HG03066 (cell line): Measurements from ENCODE around the gene EYA2.

Experiments used
- ATAC-seq: cut with Tn5 transposase; IDR thresholded peaks from one replicate; pipeline ENCODE4 v1.9.1; 2021; ENCODE audit warnings: low read depth; ENCODE audit not compliant: unreplicated experiment

EYA2 gene

DNA sequence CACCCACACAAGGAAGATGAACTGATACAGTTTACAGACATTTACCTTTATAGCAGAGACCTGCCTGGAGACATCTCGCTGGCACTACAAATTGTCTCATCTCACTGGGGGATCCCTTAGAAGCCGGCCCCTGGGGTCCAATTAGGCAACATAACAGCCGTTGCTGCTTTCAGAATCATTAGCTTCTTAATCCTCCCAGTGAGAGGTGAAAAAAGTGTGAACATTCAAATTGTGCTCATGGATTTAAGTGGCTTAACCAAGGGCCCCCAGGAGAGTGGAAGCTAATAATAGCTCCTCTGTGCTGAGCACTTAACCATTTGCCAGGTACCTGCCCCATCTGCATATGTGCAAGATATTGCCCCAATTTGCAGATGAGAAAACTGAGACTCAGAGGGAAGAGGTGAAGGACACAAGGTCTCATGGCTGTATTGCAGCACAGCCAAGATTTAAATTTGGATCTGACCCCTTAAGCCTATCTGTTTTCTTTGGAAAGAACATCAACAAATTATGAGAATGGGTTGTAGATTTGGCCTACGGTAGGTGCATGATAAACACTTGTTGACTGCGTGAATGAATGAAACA, 101.0 kb downstream of the EYA2 start:
- no peak for ATAC-seq

DNA sequence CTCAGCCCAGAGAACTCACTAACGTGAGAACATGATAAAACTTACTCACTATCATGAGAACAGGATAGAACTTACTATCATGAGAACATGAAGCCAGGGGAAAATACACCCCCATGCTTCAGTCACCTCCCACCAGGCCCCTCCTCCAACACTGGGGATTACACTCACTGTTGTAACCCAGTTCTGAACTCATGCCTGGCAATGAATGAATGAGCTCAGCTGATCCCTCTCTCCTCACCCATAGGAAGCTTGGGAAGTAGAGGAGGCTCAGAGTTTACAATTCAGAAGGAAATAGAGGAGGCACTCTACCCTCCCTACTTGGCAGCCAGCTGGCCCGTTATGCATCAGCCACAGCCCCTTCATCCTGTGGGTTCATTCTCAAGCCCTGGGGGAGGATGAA, 102.5 kb downstream of the EYA2 start:
- ATAC-seq: no peak

DNA sequence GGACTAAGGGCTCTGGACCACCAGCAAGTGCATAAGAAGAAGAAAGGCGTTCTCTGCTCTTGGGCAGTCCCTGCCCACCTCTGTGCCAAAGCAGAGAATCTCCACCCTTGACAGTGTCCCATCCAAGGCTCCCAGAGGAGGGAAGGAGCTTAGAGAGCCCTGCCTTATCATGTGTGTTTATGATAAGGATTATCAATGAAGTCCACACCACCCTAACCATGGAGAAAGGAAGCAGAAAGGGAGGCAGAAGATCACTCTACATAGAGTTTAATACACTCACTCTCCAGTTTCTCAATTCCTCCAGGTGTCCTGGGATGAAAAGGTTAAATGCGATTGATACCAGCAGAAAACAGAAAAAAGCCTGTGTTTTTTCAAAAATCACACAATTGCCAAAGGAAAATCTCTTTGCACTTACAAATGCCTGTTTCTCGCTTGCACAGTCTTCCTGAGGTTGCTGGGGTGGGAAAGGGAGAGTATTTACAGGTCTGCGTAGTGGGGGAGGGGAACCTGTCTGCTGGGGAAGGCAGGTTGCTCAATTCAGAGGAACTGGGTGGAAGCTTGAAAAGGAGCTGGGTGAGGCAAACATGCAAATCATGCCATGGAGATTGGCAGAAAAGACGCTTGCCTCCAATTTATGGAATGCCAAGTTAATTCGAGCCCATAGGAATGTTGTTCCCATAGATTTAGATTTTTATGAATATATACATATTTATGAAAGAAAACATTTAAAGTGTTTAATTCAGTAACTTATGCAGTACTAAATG, 104.0 kb downstream of the EYA2 start:
- no peak for ATAC-seq

DNA sequence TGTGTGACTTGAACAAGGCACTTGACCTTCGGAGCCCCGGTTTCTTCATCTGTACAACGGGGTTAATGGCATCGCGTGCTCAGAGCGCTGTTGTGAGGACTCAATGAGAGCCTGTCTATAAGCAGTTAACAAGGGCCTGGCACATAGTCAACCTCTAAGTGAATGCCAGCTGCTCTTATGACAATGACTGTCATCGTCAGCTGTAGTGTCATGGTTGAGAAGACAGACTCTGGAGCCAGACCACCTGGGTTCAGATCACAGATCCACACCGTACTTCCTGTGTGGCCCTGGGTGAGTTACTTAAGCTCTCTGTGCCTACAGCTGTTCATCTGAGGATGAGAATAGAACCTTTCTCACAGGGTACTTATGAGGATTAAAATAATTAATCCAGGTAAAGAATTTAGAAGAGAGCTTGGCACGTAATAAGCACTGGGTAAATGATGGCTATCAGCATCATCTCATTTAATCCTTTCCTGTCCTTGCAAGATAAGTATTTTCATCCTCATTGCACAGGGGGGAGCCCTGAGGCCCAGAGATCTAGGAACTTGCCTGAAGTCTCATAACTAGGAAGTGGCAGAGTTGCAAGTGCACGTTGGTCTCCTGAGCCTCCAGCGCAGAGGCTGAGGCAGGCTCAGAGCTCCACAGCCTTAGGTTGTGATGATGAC, 105.3 kb downstream of the EYA2 start:
- no peak for ATAC-seq

DNA sequence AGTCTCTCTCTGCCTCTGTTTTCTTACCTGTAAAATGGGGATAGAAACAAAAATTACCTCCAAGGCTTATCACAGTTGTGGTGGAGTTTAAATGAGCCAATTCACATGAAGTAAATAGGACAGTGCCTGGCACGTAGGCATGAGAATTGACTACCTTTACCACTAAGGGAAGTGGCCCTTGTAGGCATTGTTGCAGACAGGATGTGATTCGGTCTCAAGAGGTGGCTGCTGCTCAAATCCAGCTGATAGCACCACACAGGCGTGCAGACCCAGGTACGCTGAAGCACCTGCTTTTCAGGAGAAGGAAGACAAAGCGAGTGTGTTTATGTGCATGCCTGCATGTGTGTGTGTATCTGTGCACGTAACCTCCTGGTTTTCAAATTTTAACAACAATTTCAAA, 108.6 kb downstream of the EYA2 start:
- no peak for ATAC-seq

DNA sequence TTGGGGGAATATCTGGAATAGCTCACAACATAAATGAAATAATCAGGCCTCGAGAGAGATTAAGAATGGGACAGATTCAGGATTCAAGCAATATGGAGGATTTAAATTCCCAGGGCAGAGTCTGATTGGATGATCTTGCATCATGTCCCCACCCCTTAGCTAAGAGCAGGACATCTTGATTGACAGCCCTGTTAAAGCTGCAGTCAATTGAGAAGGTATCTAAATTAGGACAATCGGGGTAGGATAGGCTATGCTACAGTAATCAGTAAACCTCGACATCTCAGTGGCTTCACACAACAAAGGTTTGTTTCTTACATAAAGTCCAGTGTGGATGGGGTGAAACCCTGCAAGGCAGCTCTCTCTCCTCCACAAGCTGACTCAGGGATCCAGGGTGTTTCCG, 109.5 kb downstream of the EYA2 start:
- no peak for ATAC-seq

DNA sequence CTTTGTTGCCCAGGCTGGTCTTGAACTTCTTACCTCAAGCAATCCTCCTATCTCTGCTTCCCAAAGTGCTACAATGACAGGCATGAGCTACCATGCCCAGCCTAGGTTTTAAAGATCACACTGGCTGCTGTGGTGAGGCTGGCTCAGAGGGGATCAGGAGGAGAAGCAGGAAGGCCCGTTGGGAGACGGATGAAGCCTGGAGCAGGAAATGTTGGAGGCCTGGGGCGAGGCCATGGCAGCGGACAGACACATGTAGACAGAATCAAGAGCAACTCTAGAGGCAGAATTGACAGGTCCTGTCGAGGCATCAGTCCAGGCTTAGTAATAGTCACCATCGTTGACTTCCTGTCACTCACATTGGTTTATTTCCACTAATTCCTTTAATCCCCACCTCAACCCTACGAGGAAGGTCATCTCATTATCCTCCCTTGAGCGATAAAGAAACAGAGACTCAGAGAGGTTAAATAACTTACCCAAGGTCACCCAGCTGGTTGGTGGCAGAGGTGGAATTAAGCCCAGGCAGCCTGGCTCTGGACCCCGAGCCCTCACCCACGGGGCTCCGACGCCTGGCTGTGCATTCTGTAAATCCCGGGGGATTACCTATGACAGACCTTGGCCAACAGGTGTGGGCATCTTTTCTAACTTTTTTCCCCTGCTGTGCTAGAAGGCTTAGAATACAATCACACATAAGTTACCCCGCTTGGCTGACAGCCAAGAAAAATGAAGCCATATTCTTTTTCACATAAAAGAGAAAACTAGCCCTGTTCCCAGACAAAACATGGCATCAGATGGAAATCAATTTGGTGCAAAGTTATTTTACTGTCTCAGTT, 113.4 kb downstream of the EYA2 start:
- ATAC-seq: no peak

DNA sequence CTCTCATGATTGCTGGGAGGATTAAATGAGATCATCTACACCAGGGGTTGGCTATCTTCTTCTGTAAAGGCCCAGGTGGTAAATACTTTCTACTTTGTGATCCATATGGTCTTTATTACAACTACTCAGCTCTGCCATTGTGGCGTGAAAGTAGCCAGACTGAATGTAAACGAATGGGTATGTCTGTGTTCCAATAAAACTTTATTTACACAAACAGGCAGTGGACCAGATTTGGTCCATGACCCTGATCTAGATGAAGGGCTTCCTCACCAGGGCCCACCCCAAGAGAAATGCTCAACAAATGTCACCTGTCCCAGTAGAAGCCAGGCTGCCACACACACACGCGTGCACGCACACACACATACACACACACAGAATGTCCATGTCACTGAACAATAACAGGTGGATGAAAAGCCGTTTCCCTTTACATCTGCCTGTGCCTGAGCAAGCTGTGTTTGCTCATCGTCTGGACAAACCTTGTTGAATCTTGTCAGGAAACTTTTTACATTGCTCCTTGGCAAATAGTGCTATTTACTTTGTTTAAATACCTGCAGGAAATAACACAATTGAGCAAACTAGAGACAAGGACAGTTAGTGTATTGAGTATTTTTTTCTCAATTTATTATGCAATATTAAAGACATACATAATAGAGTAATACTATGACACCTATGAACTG, 114.3 kb downstream of the EYA2 start:
- ATAC-seq: no peak

DNA sequence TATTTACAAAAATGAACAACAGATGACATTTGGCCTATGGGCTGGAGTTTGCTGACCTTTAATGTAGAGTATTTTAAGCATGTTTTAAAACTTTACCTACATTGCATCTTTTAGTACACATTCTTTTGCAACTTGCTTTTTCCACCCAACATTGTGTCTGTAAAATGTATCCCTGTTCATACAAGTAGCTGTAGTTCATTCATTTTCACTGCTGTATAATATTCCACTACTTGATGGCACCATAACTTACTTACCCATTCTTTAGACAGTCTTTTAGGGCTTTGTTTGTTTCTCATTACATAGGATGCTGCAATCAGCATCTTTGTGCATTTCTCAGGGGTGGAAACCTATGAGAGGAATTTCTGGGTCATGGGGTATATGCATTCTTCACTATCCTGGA, 115.1 kb downstream of the EYA2 start:
- ATAC-seq: no peak

DNA sequence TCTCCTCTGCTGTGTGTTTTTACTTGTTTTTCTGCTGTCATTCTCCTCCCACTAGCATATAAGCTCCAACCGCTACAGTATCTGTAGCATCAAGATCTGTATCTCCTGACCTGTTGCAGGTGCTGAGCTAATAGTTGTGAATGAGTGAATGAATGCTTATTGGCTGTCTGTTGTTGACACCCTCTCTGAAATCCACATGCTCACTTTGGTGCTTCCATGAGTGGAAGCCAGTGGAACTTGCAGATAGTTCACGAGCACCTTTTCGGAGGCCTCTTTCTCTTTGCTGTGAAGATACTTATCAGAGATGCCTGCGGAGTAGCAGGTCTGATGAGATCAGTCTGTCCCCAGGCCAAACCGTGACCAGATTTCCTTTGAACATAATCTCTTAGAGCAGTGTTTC, 117.3 kb downstream of the EYA2 start:
- no peak for ATAC-seq

DNA sequence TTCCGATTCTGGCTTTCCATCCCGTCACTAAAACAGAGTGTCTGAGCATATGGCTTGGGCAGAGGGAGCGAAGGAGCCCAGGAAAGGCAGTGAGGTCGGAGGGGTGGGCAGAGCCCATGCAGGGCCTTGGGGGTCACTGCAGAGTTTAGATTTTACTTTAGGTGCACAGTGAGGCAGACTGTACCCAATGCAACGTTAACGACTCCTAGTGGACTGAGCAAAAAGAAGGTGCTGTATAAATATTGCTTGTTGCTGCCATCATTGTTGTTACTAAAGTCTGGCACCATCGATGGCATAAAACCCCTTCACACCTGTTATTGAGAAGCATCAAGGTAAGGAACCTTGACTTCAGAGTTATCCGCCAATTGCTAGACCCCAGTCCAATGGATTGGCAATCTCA, 119.0 kb downstream of the EYA2 start:
- ATAC-seq: no peak

DNA sequence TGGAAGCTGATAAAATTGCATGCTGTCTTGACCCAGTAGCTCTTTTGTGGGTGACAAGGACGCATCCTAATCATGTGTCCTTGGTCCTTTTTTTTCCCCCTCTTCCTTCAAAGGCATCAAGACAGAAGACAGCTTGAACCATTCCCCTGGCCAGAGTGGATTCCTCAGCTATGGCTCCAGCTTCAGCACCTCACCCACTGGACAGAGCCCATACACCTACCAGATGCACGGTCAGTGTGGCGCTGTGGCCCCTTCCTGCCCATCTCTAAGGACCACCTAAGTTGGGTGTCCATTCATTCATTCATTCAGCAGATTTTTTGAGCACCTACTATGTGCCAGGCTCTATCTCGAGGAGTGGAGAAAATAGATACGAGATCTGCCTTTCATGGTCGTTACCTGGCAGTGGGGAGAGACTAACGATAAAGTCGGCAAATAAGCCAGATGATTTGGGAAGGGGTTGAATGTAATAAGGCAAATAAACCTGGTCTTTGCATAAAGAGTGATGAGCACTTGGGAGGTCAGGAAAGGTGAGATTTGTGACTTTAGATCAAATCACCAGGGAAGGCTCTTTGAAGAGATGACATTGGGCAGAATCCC, 121.5 kb downstream of the EYA2 start:
- ATAC-seq: no peak

DNA sequence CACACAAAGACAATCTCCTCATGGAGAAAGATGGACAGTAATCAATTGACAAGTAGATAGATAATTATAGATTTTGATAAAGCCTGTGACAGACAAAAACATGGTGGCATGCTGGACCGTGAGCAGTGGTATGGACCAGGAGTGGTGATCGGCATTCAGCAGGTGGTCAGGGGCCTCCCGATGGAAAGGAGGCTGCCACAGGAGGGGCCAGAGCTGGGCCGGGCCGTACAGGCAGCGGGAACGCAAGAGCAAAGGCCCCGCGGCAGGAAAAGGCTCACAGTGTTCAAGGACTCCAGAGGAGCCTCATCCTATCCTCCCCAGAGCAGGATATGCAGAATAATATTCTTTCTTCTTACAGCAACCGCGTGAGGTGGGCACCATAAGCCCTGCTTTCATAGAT, 123.7 kb downstream of the EYA2 start:
- no peak for ATAC-seq

DNA sequence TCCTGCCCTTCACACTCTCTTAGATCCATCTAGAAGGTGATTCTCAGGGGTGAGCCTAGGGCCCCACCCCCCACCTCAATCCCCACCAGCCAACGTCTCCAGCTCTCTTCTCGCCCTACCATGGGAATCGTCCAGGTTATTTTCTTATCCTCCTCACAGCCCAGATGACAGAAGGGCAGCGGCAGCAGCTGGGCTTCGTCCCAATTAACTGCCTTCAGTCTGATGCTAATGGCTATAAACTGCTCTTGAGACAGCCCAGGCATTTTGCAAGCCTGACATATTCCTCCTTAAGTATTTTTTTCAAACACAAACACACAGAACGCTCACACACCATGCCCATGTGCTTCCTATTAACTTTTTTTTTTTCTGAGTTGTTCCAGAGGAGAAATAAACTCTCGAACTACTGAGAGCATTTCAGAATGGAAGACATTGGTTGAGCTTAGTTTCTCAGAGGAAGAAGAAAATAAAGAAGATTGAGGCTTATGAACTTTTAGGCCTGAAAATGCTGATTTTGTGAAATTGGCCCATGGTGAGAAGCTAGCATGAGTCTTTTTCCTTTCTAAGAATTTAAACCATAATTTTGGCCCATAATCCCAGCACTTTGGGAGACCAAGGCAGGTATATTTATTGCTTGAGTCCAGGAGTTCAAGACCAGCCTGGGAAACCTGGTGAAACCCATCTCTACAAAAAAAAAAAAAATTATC, 124.6 kb downstream of the EYA2 start:
- ATAC-seq: no peak

DNA sequence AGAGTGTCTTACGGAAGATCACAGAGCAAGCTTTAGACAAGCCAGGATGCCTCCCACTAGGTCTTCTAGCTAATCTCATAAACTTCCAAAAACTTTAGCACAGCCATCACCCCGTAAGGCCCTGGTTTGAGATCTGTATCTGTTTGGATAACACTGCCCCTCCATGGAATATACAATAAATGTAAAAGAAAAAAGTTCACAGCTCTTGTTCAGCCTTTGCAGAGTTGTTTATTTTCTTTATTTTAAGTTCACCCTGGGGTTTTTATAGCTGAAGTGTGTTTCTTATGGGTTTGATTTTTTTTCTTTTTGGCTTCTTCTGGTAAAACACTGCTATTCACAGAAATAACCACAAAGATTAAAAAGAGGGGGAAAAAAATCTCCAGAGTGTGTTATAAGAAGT, 125.6 kb downstream of the EYA2 start:
- no peak for ATAC-seq

DNA sequence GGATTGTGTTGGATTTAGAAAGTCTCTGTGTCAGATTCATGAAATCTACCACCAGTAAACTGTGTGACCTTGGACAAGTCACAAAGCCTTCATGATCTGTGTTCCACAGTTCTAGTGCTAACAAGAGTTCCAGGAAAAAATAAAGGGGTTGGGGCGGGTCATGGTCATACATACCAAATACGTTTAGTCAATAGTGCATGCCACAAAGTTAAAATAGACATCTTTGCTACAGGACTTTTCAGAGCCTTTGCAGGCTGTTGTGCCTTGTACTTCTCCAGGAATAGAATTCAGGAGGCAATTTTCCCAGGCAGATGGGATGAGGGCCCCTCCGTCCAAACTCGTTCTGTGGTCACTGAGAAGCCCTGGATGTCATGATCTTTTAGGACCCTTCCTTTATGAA, 127.2 kb downstream of the EYA2 start:
- ATAC-seq: no peak

DNA sequence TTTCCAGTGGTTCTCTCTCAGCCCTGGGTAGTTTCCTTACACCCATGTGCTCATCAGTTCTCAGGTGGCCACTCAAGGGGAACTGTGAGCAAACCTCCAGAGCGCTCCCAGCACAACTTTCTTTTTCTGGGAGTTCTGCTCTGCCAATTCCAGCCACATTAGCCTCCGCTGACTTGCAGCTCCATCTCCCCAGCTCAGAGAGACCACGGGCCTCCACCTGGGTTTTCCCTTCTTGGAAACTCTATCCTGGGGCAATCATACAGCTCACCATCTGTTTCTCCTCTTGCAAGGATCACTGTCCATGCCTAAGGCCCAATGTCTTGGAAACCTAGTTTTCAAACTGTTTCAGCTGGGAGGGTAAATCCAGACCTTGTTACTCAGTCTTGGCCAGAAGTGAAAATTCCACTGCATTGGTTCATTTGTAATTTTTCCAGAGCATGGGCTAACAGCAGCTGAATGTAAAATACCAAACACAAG, 129.9 kb downstream of the EYA2 start:
- no peak for ATAC-seq

DNA sequence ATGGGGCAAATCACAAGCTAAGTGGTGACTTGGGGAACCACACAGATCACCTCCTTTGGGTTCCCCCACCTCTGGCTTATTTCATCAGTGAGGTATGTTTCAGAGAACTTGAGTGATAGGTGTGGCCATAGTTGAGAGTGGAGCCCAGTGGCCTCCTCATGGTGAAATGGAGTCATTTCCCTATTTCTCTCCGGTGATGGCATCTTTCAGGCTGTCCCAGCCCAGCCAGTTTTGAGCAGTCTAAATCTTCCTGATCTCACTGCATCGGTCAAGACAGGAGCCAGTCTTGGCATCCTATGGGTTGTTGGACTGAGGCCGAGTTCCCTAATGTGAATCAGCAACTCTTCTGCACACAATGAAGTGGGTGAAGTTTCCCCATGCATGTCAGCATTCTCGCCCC, 132.4 kb downstream of the EYA2 start:
- ATAC-seq: no peak

DNA sequence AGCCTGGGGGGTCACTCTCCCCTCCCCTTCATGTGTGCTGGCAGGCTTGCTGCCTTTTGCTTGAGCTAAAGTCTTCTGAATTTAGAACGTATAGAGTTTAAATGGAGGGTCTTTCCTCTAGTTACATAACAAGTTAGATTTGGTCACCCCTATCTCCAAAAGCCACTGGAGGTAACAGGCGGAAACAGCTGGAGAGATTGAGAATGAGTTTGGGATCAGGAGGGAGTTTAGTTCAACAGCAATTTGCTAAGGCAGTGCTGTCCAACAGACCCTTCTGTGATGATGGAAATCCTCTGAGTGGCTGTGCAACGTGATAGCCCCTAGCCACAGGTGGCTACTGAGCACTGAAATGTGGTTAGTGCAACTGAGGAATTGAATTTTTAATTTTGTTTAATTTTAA, 132.8 kb downstream of the EYA2 start:
- no peak for ATAC-seq

DNA sequence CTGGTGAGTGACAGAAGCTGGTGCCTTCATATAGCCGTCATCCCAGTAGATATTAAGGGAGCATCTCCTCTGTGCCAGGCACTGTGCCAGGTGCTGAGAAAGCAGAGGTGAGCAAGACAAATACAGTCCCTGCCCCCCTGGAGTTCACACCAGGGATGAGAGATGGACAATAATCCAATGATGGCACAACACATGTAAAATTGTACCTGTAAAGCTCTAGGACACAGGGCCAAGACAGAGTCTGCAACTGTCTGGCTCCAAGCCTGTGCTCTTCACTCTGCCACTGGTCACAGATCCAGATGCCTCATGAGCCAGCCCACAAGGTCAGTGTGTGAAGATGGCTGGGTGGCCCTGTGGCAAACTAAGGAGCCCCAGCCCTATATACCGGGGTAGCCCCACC, 133.8 kb downstream of the EYA2 start:
- no peak for ATAC-seq
